Measurements from ENCODE around the gene OR10G6. TPM values are rescaled to one million over a fixed set of nuclear protein-coding genes. Genes with fewer than 3 reads are reported as not detected.

Gene OR10G6
- total RNA-seq, 2 experiments from 2014 or later: not detected

DNA sequence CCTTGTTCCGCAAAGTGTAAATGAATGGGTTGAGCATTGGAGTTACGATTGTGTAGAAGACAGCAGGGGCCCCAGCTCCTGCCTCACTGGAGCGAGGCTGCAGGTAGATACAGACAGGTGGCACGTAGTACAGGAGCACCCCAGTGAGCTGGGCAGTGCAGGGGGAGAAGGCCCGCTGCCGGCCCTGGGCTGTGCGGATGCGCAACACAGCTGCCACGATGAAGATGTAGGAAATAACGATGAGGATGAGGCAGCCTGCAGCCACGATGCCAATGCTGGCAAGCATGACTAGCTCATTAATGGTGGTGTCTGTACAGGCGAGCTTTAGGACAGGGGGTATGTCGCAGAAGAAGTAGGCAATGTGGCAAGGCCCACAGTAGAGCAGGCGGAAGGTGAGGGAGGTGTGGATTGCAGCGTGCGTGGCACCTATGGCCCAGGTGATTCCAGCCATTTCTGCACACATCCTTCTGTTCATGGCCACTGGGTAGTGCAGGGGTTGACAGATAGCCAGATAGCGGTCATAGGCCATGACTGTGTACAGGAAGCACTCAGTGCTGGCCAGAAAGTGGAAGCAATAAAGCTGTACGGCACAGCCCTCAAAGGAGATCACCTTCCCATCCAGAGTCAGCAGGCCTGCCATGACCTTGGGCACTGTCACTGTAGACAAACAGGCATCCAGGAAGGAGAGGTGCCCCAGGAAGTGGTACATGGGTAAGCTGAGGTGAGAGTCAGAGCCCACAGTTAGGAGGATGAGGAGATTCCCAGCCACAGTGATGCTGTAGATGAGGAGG is 18.0 kb downstream of the OR10G6 start:
- CTCF ChIA-PET: no interaction called here
- no peak for DNase-seq
- POLR2A ChIA-PET: interaction anchor here (0.7 kb wide), 1 partner anchor 26 kb away, joined by 3 read pairs; no protein-coding TSS in a partner anchor
- Mint-ChIP-seq H3K4me1 (ENCODE audit: low read depth) (no peaks in the 10 kb centered on the region), H3K27ac (no peak overlapping the region), H3K36me3 (ENCODE audit: low read depth) (no peaks in the 10 kb centered on the region), H3K4me3 (no peak overlapping the region), H3K9me3 (peaks cover 2% of the 10 kb centered on the region), H3K27me3 (peaks cover 3% of the 10 kb centered on the region)
- intact Hi-C loops (cut with micrococcal nuclease): no loop called here
- no peak for ATAC-seq
- TF ChIP-seq, protein P1, sequence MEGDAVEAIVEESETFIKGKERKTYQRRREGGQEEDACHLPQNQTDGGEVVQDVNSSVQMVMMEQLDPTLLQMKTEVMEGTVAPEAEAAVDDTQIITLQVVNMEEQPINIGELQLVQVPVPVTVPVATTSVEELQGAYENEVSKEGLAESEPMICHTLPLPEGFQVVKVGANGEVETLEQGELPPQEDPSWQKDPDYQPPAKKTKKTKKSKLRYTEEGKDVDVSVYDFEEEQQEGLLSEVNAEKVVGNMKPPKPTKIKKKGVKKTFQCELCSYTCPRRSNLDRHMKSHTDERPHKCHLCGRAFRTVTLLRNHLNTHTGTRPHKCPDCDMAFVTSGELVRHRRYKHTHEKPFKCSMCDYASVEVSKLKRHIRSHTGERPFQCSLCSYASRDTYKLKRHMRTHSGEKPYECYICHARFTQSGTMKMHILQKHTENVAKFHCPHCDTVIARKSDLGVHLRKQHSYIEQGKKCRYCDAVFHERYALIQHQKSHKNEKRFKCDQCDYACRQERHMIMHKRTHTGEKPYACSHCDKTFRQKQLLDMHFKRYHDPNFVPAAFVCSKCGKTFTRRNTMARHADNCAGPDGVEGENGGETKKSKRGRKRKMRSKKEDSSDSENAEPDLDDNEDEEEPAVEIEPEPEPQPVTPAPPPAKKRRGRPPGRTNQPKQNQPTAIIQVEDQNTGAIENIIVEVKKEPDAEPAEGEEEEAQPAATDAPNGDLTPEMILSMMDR (IDR thresholded peaks at IDR 0.05): no peak

DNA sequence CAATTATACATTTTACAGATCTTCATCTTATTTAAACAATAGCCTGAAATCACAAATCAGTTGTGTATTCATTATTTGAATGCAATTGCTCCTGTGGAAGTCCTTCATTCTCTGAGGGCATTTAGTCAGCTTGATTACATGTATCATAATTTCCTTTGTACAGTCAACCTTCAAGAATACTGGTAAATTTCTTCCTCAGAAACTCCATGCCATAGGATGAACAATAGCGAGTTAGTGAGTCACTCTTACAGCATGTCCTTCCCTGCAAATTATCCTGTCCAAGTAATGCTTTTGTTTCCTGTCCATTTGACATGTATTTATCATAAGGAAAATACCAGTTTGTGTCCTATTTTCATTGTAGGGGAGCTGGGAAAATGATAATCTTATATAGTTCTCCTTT is 21.1 kb downstream of the OR10G6 start:
- Mint-ChIP-seq H3K9me3 (no peaks in the 10 kb centered on the region), H3K27ac (no peak overlapping the region), H3K36me3 (ENCODE audit: low read depth) (no peaks in the 10 kb centered on the region), H3K27me3 (peaks cover 1% of the 10 kb centered on the region), H3K4me1 (ENCODE audit: low read depth) (no peaks in the 10 kb centered on the region), H3K4me3 (no peak overlapping the region)
- CTCF ChIA-PET: no interaction called here
- no peak for DNase-seq
- POLR2A ChIA-PET: no interaction called here
- TF ChIP-seq, protein P1 (IDR thresholded peaks at IDR 0.05): no peak
- intact Hi-C loops (cut with micrococcal nuclease): no loop called here
- ATAC-seq: no peak

DNA sequence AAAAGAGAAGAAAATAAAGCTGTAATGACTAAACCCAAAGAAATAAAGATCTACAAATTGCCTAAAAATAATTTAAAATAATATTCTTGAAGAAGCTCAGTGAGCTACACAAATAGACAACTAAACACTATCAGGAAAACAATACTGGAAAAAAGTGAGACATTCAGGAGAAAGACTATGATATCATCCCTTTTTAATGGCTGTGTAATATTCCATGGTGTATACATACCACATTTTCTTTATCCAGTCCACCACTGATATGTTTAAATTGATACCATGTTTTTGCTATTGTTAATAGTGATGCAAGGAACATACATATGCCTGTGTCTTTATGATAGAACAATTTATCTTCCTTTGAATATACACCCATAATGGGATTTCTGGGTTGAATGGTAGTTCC is 38.2 kb downstream of the OR10G6 start:
- TF ChIP-seq, protein P1 (IDR thresholded peaks at IDR 0.05): no peak
- Mint-ChIP-seq H3K27ac (no peak overlapping the region), H3K4me1 (ENCODE audit: low read depth) (no peaks in the 10 kb centered on the region), H3K36me3 (ENCODE audit: low read depth) (no peaks in the 10 kb centered on the region), H3K9me3 (peaks cover 3% of the 10 kb centered on the region), H3K4me3 (no peak overlapping the region), H3K27me3 (no peaks in the 10 kb centered on the region)
- POLR2A ChIA-PET: no interaction called here
- intact Hi-C loops (cut with micrococcal nuclease): no loop called here
- CTCF ChIA-PET: no interaction called here
- DNase-seq (no peak), ATAC-seq (no peak)

DNA sequence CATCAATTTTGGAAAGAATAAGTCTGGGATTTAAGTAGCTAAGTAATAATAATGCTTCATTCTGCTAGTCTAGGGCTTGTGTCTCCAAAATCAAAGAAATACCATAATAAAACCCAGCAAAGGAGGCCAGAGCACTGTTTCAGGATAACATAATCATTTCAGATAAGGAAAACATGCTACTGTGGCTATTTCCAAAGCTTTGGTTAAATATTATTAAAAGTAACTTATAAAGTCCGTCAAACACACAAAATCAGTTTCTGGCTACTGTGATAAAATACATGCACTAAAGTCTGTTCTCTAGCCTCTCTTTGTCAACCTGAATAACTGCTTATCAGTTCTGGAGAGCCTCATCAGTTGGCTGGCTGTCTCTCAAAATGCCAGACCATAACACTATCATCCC is 49.8 kb downstream of the OR10G6 start:
- Mint-ChIP-seq H3K9me3 (no peaks in the 10 kb centered on the region), H3K27me3 (peaks cover 5% of the 10 kb centered on the region), H3K27ac (no peak overlapping the region), H3K36me3 (ENCODE audit: low read depth) (no peaks in the 10 kb centered on the region), H3K4me1 (ENCODE audit: low read depth) (no peaks in the 10 kb centered on the region), H3K4me3 (no peak overlapping the region)
- intact Hi-C loops (cut with micrococcal nuclease): no loop called here
- ATAC-seq (no peak), DNase-seq (no peak)
- ChIA-PET CTCF (no interaction called here), POLR2A (no interaction called here)
- TF ChIP-seq, protein P1 (IDR thresholded peaks at IDR 0.05): no peak

Other genes with a start within 250 kb of the OR10G6 start
- gene OR6X1, start 240.6 kb downstream of the OR10G6 start, total RNA-seq: not detected
- not detected for gene OR6M1, start 188.8 kb downstream of the OR10G6 start, total RNA-seq
- gene TMEM225, start 109.5 kb downstream of the OR10G6 start, total RNA-seq: not detected
- not detected for gene OR8D4, start 93.0 kb downstream of the OR10G6 start, total RNA-seq
- gene OR4D5, start 55.5 kb downstream of the OR10G6 start, total RNA-seq: not detected
- not detected for gene OR6T1, start 51.3 kb downstream of the OR10G6 start, total RNA-seq
- not detected for gene OR10S1, start 17.4 kb downstream of the OR10G6 start, total RNA-seq
- not detected for gene OR10G4, start 17.8 kb upstream of the OR10G6 start, total RNA-seq
- not detected for gene OR10G9, start 27.9 kb upstream of the OR10G6 start, total RNA-seq
- gene OR10G8, start 31.6 kb upstream of the OR10G6 start, total RNA-seq: not detected
- gene OR10G7, start 46.2 kb upstream of the OR10G6 start, total RNA-seq: not detected
- gene VWA5A, start 120.3 kb upstream of the OR10G6 start, total RNA-seq: 1 to 10 TPM; 4.4 TPM
- not detected for gene OR10D3, start 188.2 kb upstream of the OR10G6 start, total RNA-seq
- gene OR8G1, start 245.9 kb upstream of the OR10G6 start, total RNA-seq: not detected